ENCODE results near the gene KCNA10.

DNA sequence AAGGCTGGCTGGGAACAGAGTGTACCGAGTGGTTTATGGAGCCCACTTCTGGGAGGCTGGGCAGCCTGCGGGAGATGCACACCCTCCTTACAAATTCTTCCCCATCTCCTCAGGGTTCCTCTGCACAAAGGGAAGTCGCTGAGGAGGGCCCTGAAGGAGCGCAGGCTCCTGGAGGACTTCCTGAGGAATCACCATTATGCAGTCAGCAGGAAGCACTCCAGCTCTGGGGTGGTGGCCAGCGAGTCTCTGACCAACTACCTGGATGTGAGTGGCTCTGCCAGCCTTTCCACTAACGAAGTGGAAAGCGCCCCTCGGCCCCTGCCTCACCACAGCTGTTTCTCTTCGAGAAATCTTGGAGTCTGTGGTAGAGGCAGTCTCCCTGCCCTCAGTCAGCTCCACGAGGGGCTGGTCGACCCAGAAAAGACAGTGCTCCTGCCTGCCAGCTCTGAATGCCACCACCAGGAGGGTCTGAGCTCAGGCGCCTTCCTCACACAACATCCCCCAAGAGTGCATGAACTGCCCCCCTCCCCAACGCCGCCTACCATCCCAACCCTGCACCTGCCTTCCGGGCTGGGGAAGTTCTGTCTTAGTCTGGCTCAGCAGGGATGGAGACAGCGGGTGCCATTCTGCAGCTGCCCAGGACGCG lies 36.2 kb downstream of the KCNA10 start:
- TF ChIP-seq, protein P1, sequence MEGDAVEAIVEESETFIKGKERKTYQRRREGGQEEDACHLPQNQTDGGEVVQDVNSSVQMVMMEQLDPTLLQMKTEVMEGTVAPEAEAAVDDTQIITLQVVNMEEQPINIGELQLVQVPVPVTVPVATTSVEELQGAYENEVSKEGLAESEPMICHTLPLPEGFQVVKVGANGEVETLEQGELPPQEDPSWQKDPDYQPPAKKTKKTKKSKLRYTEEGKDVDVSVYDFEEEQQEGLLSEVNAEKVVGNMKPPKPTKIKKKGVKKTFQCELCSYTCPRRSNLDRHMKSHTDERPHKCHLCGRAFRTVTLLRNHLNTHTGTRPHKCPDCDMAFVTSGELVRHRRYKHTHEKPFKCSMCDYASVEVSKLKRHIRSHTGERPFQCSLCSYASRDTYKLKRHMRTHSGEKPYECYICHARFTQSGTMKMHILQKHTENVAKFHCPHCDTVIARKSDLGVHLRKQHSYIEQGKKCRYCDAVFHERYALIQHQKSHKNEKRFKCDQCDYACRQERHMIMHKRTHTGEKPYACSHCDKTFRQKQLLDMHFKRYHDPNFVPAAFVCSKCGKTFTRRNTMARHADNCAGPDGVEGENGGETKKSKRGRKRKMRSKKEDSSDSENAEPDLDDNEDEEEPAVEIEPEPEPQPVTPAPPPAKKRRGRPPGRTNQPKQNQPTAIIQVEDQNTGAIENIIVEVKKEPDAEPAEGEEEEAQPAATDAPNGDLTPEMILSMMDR (optimal IDR thresholded peaks at IDR 0.05 in 1 of 3, IDR thresholded peaks at IDR 0.05 in 1 of 3, conservative IDR thresholded peaks at IDR 0.05 in 1 of 3; ENCODE audit: extremely low read depth in 1 of 3, insufficient read depth in 2 of 3, low read length in 3 of 3) = no peak
- no peak for TF ChIP-seq EZH2 (IDR thresholded peaks at IDR 0.05; ENCODE audit: low read length)

Measured in keratinocyte (primary cell).